Measurements from ENCODE around the gene ZSCAN25.

ZSCAN25 gene

DNA sequence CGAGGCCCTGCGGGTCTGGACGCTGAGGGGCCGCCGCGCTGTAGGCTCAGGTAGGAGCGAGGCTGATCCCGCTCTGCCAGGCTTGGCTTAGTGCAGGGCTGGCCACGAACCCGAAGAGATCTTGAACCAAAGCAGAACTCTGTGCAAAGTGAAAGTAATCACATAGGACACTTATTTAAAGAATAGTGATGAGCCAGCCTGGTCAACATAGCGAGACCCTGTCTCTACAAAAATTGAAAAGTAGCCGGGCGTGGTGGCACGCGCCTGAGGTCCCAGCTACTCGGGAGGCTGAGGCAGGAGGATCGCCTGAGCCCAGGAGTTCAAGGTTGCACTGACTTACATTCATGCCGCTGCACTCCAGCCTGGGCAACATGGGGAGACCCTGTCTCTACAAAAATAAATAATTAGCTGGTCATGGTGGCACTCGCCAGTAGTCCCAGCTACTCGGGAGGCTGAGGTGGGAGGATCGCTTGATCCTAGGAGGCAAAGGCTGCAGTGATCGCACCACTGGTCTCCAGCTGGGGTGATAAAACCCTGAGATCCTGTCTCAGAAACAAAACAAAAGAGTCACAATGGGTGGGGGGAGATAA lies 541 bp downstream of the ZSCAN25 start:
- Histone ChIP-seq H3K79me2 (ENCODE audit: control insufficient read depth, insufficient read depth, low read length, unreplicated experiment) (peaks cover 19% of the 10 kb centered on the region), H3K36me3 (ENCODE audit: insufficient read depth, low read length) (peaks cover 9% of the 10 kb centered on the region; the same call in 1 of the 2 replicates), H2AFZ (ENCODE audit: low read length, unreplicated experiment) (peak overlapping the region; percentile 89), H3K4me1 (ENCODE audit: control insufficient read depth, insufficient read depth, low read length, unreplicated experiment) (peaks cover 16% of the 10 kb centered on the region), H3K27me3 (ENCODE audit: insufficient read depth, low read length) (no peaks in the 10 kb centered on the region), H3K4me3 (ENCODE audit: low read depth, low read length) (peak overlapping the region; percentile 92), H3K27ac (ENCODE audit: low read depth, low read length) (no peak overlapping the region)

GRCh38 chr7:99618726-99619125 lies 2.0 kb downstream of the ZSCAN25 start:
- Histone ChIP-seq H3K4me1 (ENCODE audit: control insufficient read depth, insufficient read depth, low read length, unreplicated experiment) (peaks cover 16% of the 10 kb centered on the region), H3K27ac (ENCODE audit: low read depth, low read length) (no peak overlapping the region), H3K36me3 (ENCODE audit: insufficient read depth, low read length) (peaks cover 12% of the 10 kb centered on the region; the same call in 1 of the 2 replicates), H2AFZ (ENCODE audit: low read length, unreplicated experiment) (no peak overlapping the region), H3K79me2 (ENCODE audit: control insufficient read depth, insufficient read depth, low read length, unreplicated experiment) (peaks cover 19% of the 10 kb centered on the region), H3K4me3 (ENCODE audit: low read depth, low read length) (no peak overlapping the region; the same call in 1 of the 2 replicates), H3K27me3 (ENCODE audit: insufficient read depth, low read length) (no peaks in the 10 kb centered on the region)

GRCh38 chr7:99619571-99620130 lies 2.9 kb downstream of the ZSCAN25 start:
- H3K27me3 ChIP-seq (ENCODE audit: insufficient read depth, low read length), result no peaks in the 10 kb centered on the region
- peaks cover 16% of the 10 kb centered on the region for H3K4me1 ChIP-seq (ENCODE audit: control insufficient read depth, insufficient read depth, low read length, unreplicated experiment)
- peaks cover 12% of the 10 kb centered on the region; the same call in 1 of the 2 replicates for H3K36me3 ChIP-seq (ENCODE audit: insufficient read depth, low read length)
- no peak overlapping the region for H2AFZ ChIP-seq (ENCODE audit: low read length, unreplicated experiment)
- peaks cover 19% of the 10 kb centered on the region for H3K79me2 ChIP-seq (ENCODE audit: control insufficient read depth, insufficient read depth, low read length, unreplicated experiment)
- H3K27ac ChIP-seq (ENCODE audit: low read depth, low read length), result no peak overlapping the region
- no peak overlapping the region for H3K4me3 ChIP-seq (ENCODE audit: low read depth, low read length)

GRCh38 chr7:99621271-99621670 lies 4.5 kb downstream of the ZSCAN25 start:
- Histone ChIP-seq H3K4me1 (ENCODE audit: control insufficient read depth, insufficient read depth, low read length, unreplicated experiment) (peaks cover 16% of the 10 kb centered on the region), H2AFZ (ENCODE audit: low read length, unreplicated experiment) (no peak overlapping the region), H3K27me3 (ENCODE audit: insufficient read depth, low read length) (no peaks in the 10 kb centered on the region), H3K27ac (ENCODE audit: low read depth, low read length) (no peak overlapping the region), H3K36me3 (ENCODE audit: insufficient read depth, low read length) (peaks cover 12% of the 10 kb centered on the region; the same call in 1 of the 2 replicates), H3K79me2 (ENCODE audit: control insufficient read depth, insufficient read depth, low read length, unreplicated experiment) (peaks cover 19% of the 10 kb centered on the region), H3K4me3 (ENCODE audit: low read depth, low read length) (no peak overlapping the region)

- peaks cover 11% of the 10 kb centered on the region for H3K79me2 ChIP-seq (ENCODE audit: control insufficient read depth, insufficient read depth, low read length, unreplicated experiment)
These were observed 5.8 kb downstream of the ZSCAN25 start for GRCh38 chr7:99622596-99622995.

GRCh38 chr7:99623091-99623693 lies 6.4 kb downstream of the ZSCAN25 start:
- Histone ChIP-seq H3K27ac (ENCODE audit: low read depth, low read length) (no peak overlapping the region), H2AFZ (ENCODE audit: low read length, unreplicated experiment) (no peak overlapping the region), H3K4me1 (ENCODE audit: control insufficient read depth, insufficient read depth, low read length, unreplicated experiment) (peaks cover 8% of the 10 kb centered on the region), H3K36me3 (ENCODE audit: insufficient read depth, low read length) (peaks cover 12% of the 10 kb centered on the region; the same call in 1 of the 2 replicates), H3K4me3 (ENCODE audit: low read depth, low read length) (no peak overlapping the region), H3K27me3 (ENCODE audit: insufficient read depth, low read length) (no peaks in the 10 kb centered on the region), H3K79me2 (ENCODE audit: control insufficient read depth, insufficient read depth, low read length, unreplicated experiment) (peaks cover 5% of the 10 kb centered on the region)

More at GRCh38 chr7:99622596-99622995, 5.8 kb downstream of the ZSCAN25 start:
- Histone ChIP-seq H3K4me1 (ENCODE audit: control insufficient read depth, insufficient read depth, low read length, unreplicated experiment) (peaks cover 14% of the 10 kb centered on the region), H3K36me3 (ENCODE audit: insufficient read depth, low read length) (peaks cover 12% of the 10 kb centered on the region; the same call in 1 of the 2 replicates), H2AFZ (ENCODE audit: low read length, unreplicated experiment) (no peak overlapping the region), H3K27me3 (ENCODE audit: insufficient read depth, low read length) (no peaks in the 10 kb centered on the region), H3K27ac (ENCODE audit: low read depth, low read length) (no peak overlapping the region), H3K4me3 (ENCODE audit: low read depth, low read length) (no peak overlapping the region)

- no peak overlapping the region for H3K4me3 ChIP-seq (ENCODE audit: low read depth, low read length)
- peaks cover 12% of the 10 kb centered on the region; the same call in 1 of the 2 replicates for H3K36me3 ChIP-seq (ENCODE audit: insufficient read depth, low read length)
- no peaks in the 10 kb centered on the region for H3K79me2 ChIP-seq (ENCODE audit: control insufficient read depth, insufficient read depth, low read length, unreplicated experiment)
- no peak overlapping the region for H3K27ac ChIP-seq (ENCODE audit: low read depth, low read length)
- no peaks in the 10 kb centered on the region for H3K27me3 ChIP-seq (ENCODE audit: insufficient read depth, low read length)
- no peak overlapping the region for H2AFZ ChIP-seq (ENCODE audit: low read length, unreplicated experiment)
- H3K4me1 ChIP-seq (ENCODE audit: control insufficient read depth, insufficient read depth, low read length, unreplicated experiment), result peaks cover 2% of the 10 kb centered on the region
These were observed 7.1 kb downstream of the ZSCAN25 start for GRCh38 chr7:99623702-99624447.

- H3K27ac ChIP-seq (ENCODE audit: low read depth, low read length), result no peak overlapping the region
- H3K79me2 ChIP-seq (ENCODE audit: control insufficient read depth, insufficient read depth, low read length, unreplicated experiment), result no peaks in the 10 kb centered on the region
- no peaks in the 10 kb centered on the region for H3K27me3 ChIP-seq (ENCODE audit: insufficient read depth, low read length)
- no peaks in the 10 kb centered on the region for H3K4me1 ChIP-seq (ENCODE audit: control insufficient read depth, insufficient read depth, low read length, unreplicated experiment)
- H3K4me3 ChIP-seq (ENCODE audit: low read depth, low read length), result no peak overlapping the region
- H3K36me3 ChIP-seq (ENCODE audit: insufficient read depth, low read length), result peaks cover 12% of the 10 kb centered on the region; the same call in 1 of the 2 replicates
- H2AFZ ChIP-seq (ENCODE audit: low read length, unreplicated experiment), result no peak overlapping the region
These were observed 7.7 kb downstream of the ZSCAN25 start for GRCh38 chr7:99624484-99624883.

DNA sequence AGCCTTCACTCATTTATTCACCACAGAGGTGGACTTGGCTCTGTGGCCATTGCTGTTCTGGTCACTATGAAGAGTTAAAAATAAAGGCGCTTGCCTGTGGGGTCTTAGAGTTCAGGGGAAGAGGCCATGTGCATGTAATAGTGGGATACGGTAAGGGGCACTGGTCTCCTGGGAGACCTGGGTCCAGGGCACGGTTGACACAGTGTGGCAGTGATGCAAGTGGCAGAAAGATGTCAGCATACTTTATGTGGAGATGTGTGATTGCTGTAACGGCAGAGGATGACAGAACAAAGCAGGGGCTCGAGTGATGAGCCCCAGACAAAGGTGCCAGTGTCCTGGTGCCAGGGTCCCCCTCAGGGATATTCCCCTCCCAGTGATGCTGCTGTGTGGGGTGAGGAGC lies 8.6 kb downstream of the ZSCAN25 start:
- Histone ChIP-seq H3K27me3 (ENCODE audit: insufficient read depth, low read length) (no peaks in the 10 kb centered on the region), H3K79me2 (ENCODE audit: control insufficient read depth, insufficient read depth, low read length, unreplicated experiment) (no peaks in the 10 kb centered on the region), H2AFZ (ENCODE audit: low read length, unreplicated experiment) (no peak overlapping the region), H3K4me1 (ENCODE audit: control insufficient read depth, insufficient read depth, low read length, unreplicated experiment) (no peaks in the 10 kb centered on the region), H3K27ac (ENCODE audit: low read depth, low read length) (no peak overlapping the region), H3K4me3 (ENCODE audit: low read depth, low read length) (no peak overlapping the region), H3K36me3 (ENCODE audit: insufficient read depth, low read length) (peaks cover 7% of the 10 kb centered on the region; the same call in 1 of the 2 replicates)

- Histone ChIP-seq H2AFZ (ENCODE audit: low read length, unreplicated experiment) (no peak overlapping the region), H3K36me3 (ENCODE audit: insufficient read depth, low read length) (peaks cover 7% of the 10 kb centered on the region; the same call in 1 of the 2 replicates), H3K27me3 (ENCODE audit: insufficient read depth, low read length) (no peaks in the 10 kb centered on the region), H3K79me2 (ENCODE audit: control insufficient read depth, insufficient read depth, low read length, unreplicated experiment) (no peaks in the 10 kb centered on the region), H3K4me3 (ENCODE audit: low read depth, low read length) (no peak overlapping the region), H3K4me1 (ENCODE audit: control insufficient read depth, insufficient read depth, low read length, unreplicated experiment) (no peaks in the 10 kb centered on the region), H3K27ac (ENCODE audit: low read depth, low read length) (no peak overlapping the region)
These were observed 9.2 kb downstream of the ZSCAN25 start for GRCh38 chr7:99625961-99626360.
